ENCODE results near the gene CPEB1.
"Not testable (repeated sequence)": the region's sequence is repeated elsewhere in the genome, so short reads cannot be mapped to it uniquely, and the experiment has no call there.

The CPEB1 gene

DNA sequence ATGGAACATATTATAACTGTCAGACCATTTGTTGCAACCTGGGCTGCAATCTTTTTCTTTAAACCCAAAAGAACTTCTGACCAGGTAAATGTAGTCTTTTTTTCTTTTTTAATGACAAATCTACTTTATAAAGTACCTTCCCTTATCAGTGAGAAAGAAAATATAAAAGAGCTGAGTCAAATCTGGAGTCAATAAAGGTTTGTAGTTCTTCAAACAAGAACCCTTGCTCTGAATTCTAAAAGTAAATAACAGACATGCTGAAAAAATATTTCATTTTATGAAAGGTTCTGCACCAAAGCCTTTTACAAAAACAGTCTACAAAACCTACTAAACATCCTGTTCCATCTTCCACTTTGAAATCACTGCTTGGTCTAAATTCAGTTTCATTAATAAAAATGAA lies 149.2 kb downstream of the CPEB1 start:
- not testable (repeated sequence) for ATAC-seq, H3K36me3 Mint-ChIP-seq, H3K27ac Mint-ChIP-seq

More for the DNA sequence above, 149.2 kb downstream of the CPEB1 start:
- H3K4me1 Mint-ChIP-seq; DNase-seq (ENCODE audit: low spot score in 2 of 2); H3K4me3 Mint-ChIP-seq; H3K9me3 Mint-ChIP-seq: not testable (repeated sequence)
